ENCODE measurements around the gene BMI1. TPM values are rescaled to one million over a fixed set of nuclear protein-coding genes. Genes with fewer than 3 reads are reported as not detected.
A peak's percentile ranks its signal among the peaks of the same experiment; 100 is the strongest.

Gene BMI1
- total and polyA plus RNA-seq, 8 donors, result 14.9 to 228 (median 38.2) TPM

GRCh38 chr10:22319980-22320558 is 830 bp upstream of the BMI1 start:
- DNase-seq, result no peak
- peaks cover 29 to 72% (median 53%) of the 10 kb centered on the region in 4 donors for H3K4me1 ChIP-seq
- intact Hi-C loops (cut with DNase I; ENCODE audit: low total_unique reads), result no loop called here

GRCh38 chr10:22321156-22321923 is 441 bp downstream of the BMI1 start:
- peak; percentile 57 to 90 for DNase-seq
- TF ChIP-seq CTCF (IDR thresholded peaks at IDR 0.05), result no peak
- TF ChIP-seq POLR2AphosphoS5 (IDR thresholded peaks at IDR 0.05), result peak in 2 of 3 donors; percentile 27 to 54
- intact Hi-C loops (cut with DNase I; ENCODE audit: low total_unique reads), result no loop called here
- peaks cover 0 to 37% (median 10%) of the 10 kb centered on the region in 3 donors for H3K27me3 ChIP-seq
- no peaks in the 10 kb centered on the region for H3K36me3 ChIP-seq
- H3K4me3 ChIP-seq, result peak overlapping the region; percentile 74 to 93 (median 80)
- peak overlapping the region; percentile 88 to 97 (median 93) for H3K27ac ChIP-seq
- H3K9me3 ChIP-seq, result no peaks in the 10 kb centered on the region
- peaks cover 30 to 75% (median 58%) of the 10 kb centered on the region in 4 donors for H3K4me1 ChIP-seq
- 0 to 2% (median 1%) methylated on average over 40 to 106 of the region's 114 CpGs for WGBS, 5 donors

More at GRCh38 chr10:22319980-22320558, 830 bp upstream of the BMI1 start:
- H3K27ac ChIP-seq, result peak overlapping the region; percentile 75 to 94 (median 92)
- TF ChIP-seq POLR2A (IDR thresholded peaks at IDR 0.05) (no peak), CTCF (IDR thresholded peaks at IDR 0.05) (no peak), POLR2AphosphoS5 (IDR thresholded peaks at IDR 0.05) (no peak), EP300 (IDR thresholded peaks at IDR 0.05) (no peak)
- H3K9me3 ChIP-seq, result no peaks in the 10 kb centered on the region
- peaks cover 0 to 35% (median 10%) of the 10 kb centered on the region in 3 donors for H3K27me3 ChIP-seq
- peak overlapping the region; percentile 42 to 93 (median 80) for H3K4me3 ChIP-seq
- no peaks in the 10 kb centered on the region for H3K36me3 ChIP-seq
- 10 to 13% (median 12%) methylated on average over 25 to 30 of the region's 30 CpGs for WGBS, 5 donors

- peaks cover 30 to 74% (median 57%) of the 10 kb centered on the region in 4 donors for H3K4me1 ChIP-seq
- peaks cover 0 to 37% (median 10%) of the 10 kb centered on the region in 3 donors for H3K27me3 ChIP-seq
- H3K27ac ChIP-seq, result peak overlapping the region in 2 of 5 donors; percentile 35 to 65
Measured at GRCh38 chr10:22321924-22322640, 1.2 kb downstream of the BMI1 start.

More at GRCh38 chr10:22321924-22322640, 1.2 kb downstream of the BMI1 start:
- WGBS, 5 donors, result 3 to 7% (median 5%) methylated on average over 14 to 57 of the region's 57 CpGs
- DNase-seq, result peak in 1 of 2 donors; percentile 62
- Histone ChIP-seq H3K9me3 (no peaks in the 10 kb centered on the region), H3K36me3 (peaks cover 0 to 5% (median 2%) of the 10 kb centered on the region in 4 donors), H3K4me3 (peak overlapping the region; percentile 56 to 75 (median 66))
- TF ChIP-seq POLR2AphosphoS5 (IDR thresholded peaks at IDR 0.05) (no peak), EP300 (IDR thresholded peaks at IDR 0.05) (no peak), CTCF (IDR thresholded peaks at IDR 0.05) (no peak), POLR2A (IDR thresholded peaks at IDR 0.05) (no peak)
- intact Hi-C loops (cut with DNase I; ENCODE audit: low total_unique reads), result no loop called here

All from stomach (tissue), 9 donors.